IMR-90 (cell line): Measurements from ENCODE around the gene COPS7B. TPM values are rescaled to one million over a fixed set of nuclear protein-coding genes. Genes with fewer than 3 reads are reported as not detected.
A peak's percentile ranks its signal among the peaks of the same experiment; 100 is the strongest.

ENCODE experiments used
- ATAC-seq: fragments of 200-7000 bp; cut with Tn5 transposase; 2 replicates; pipeline ENCODE4 v1.9.1; 2020; ENCODE audit warnings: low read depth, mild to moderate bottlenecking, moderate library complexity
- Bru-seq: library from RNA; stranded (reverse); fragments of 400-500 nt; gene quantifications from one replicate; lab custom pipeline; 2021; lab: Mats Ljungman, UMichigan
- BruChase-seq, 2 experiments: library from RNA; stranded (reverse); fragments of 400-500 nt; gene quantifications; one replicate each; lab custom pipeline; 2021; lab: Mats Ljungman, UMichigan
- BruUV-seq: library from RNA; stranded (reverse); fragments of 400-500 nt; replicated peaks from 2 replicates; lab custom pipeline; 2021; lab: Mats Ljungman, UMichigan
- CTCF ChIA-PET: fragments of 300-600 bp; formaldehyde crosslinking; extraction: SDS; loops from one replicate; lab custom pipeline; 2021; ENCODE audit warnings: antibody characterized with exemption; lab: Yijun Ruan, JAX
- POLR2A ChIA-PET: fragments of 300-600 bp; sonication (Branson Sonifier 250); formaldehyde crosslinking; loops from one replicate; lab custom pipeline; 2022; ENCODE audit warnings: antibody characterized with exemption; ENCODE audit not compliant: unreplicated experiment; lab: Charles Lee
- DNase-seq: peaks from one replicate; pipeline ENCODE4 v3.0.0; 2013
- H2AFZ ChIP-seq: replicated peaks from 2 replicates; pipeline ENCODE3; 2013; ENCODE audit warnings: low read length, mild to moderate bottlenecking; ENCODE audit not compliant: poor library complexity
- H2AK5ac ChIP-seq: 2 replicates; pipeline ENCODE4 v1.6.1; 2013; ENCODE audit warnings: low read depth, low read length, inconsistent platforms
- H2AK9ac ChIP-seq: replicated peaks from 2 replicates; pipeline ENCODE3; 2013; ENCODE audit warnings: mild to moderate bottlenecking, low read depth, low read length, moderate library complexity; ENCODE audit not compliant: poor library complexity
- H2BK120ac ChIP-seq: 2 replicates; pipeline ENCODE4 v1.6.1; 2013; ENCODE audit warnings: low read depth, low read length, inconsistent platforms
- H2BK15ac ChIP-seq: 3 replicates; pipeline ENCODE4 v1.6.1; 2013; ENCODE audit warnings: low read depth, low read length, inconsistent platforms
- H2BK20ac ChIP-seq: 2 replicates; pipeline ENCODE4 v1.6.1; 2013; ENCODE audit warnings: low read depth, mild to moderate bottlenecking, inconsistent platforms, low read length, moderate library complexity
- H2BK5ac ChIP-seq: 2 replicates; pipeline ENCODE4 v1.6.1; 2013; ENCODE audit warnings: mild to moderate bottlenecking, low read depth, low read length, inconsistent platforms; ENCODE audit not compliant: poor library complexity, severe bottlenecking
- H3K14ac ChIP-seq: replicated peaks from 2 replicates; pipeline ENCODE4 v1.6.1; 2013; ENCODE audit warnings: low read depth, low read length, inconsistent platforms
- H3K18ac ChIP-seq: 2 replicates; pipeline ENCODE4 v1.6.1; 2013; ENCODE audit warnings: low read depth, low read length, control low read depth
- H3K23ac ChIP-seq: 2 replicates; pipeline ENCODE4 v1.6.1; 2013; ENCODE audit warnings: low read depth, low read length, inconsistent platforms
- H3K27ac ChIP-seq: 2 replicates; pipeline ENCODE4 v1.5.1; 2013; ENCODE audit warnings: mild to moderate bottlenecking, control low read depth, low read length; ENCODE audit not compliant: insufficient read depth
- H3K27me3 ChIP-seq: 2 replicates; pipeline ENCODE4 v1.6.1; 2013; ENCODE audit warnings: low read length; ENCODE audit not compliant: control insufficient read depth, insufficient read depth
- H3K36me3 ChIP-seq: 2 replicates; pipeline ENCODE4 v1.6.1; 2013; ENCODE audit warnings: low read length, mixed read lengths; ENCODE audit not compliant: control insufficient read depth, insufficient read depth
- H3K4ac ChIP-seq: 2 replicates; pipeline ENCODE4 v1.6.1; 2013; ENCODE audit warnings: low read depth, low read length, inconsistent platforms
- H3K4me1 ChIP-seq: 2 replicates; pipeline ENCODE4 v1.6.1; 2013; ENCODE audit warnings: low read length, mixed read lengths; ENCODE audit not compliant: control insufficient read depth, insufficient read depth
- H3K4me2 ChIP-seq: 2 replicates; pipeline ENCODE4 v1.6.1; 2013; ENCODE audit warnings: low read depth, mild to moderate bottlenecking, control low read depth, low read length, moderate library complexity
- H3K4me3 ChIP-seq: 2 replicates; pipeline ENCODE4 v1.5.1; 2013; ENCODE audit warnings: low read depth, mild to moderate bottlenecking, control low read depth, low read length, moderate library complexity; ENCODE audit not compliant: insufficient read depth
- H3K56ac ChIP-seq: 2 replicates; pipeline ENCODE4 v1.6.1; 2013; ENCODE audit warnings: low read length, inconsistent platforms; ENCODE audit not compliant: insufficient read depth; ENCODE audit errors: extremely low read depth
- H3K79me1 ChIP-seq, 2 experiments: 2 replicates each; pipeline ENCODE4 v1.6.1; 2013; ENCODE audit warnings: low read length in 2 of 2, inconsistent platforms in 1 of 2, low read depth in 1 of 2
- H3K9ac ChIP-seq: 2 replicates; pipeline ENCODE4 v1.6.1; 2013; ENCODE audit warnings: low read depth, low read length, control low read depth
- H3K9me1 ChIP-seq: 2 replicates; pipeline ENCODE4 v1.6.1; 2013; ENCODE audit warnings: low read length, inconsistent platforms; ENCODE audit not compliant: insufficient read depth
- H3K9me3 ChIP-seq: 2 replicates; pipeline ENCODE4 v1.6.1; 2013; ENCODE audit warnings: low read length; ENCODE audit not compliant: control insufficient read depth, insufficient read depth
- H4K20me1 ChIP-seq: 2 replicates; pipeline ENCODE4 v1.6.1; 2013; ENCODE audit warnings: low read length, inconsistent platforms; ENCODE audit not compliant: insufficient read depth
- H4K5ac ChIP-seq: 2 replicates; pipeline ENCODE4 v1.6.1; 2013; ENCODE audit warnings: mild to moderate bottlenecking, low read depth, low read length, control low read depth
- H4K8ac ChIP-seq, 2 experiments: 2 replicates each; pipeline ENCODE4 v1.6.1; 2013; ENCODE audit warnings: low read depth in 2 of 2, low read length in 2 of 2, control low read depth in 1 of 2, inconsistent platforms in 1 of 2
- H4K91ac ChIP-seq: 2 replicates; pipeline ENCODE4 v1.6.1; 2013; ENCODE audit warnings: low read depth, low read length, inconsistent platforms; ENCODE audit not compliant: insufficient read depth
- BHLHE40 ChIP-seq: fragments of 150-350 bp; IDR thresholded peaks from 2 replicates; pipeline ENCODE4 v1.6.1; 2016; ENCODE audit warnings: mild to moderate bottlenecking, low read depth, low read length
- CEBPB ChIP-seq: IDR thresholded peaks from 2 replicates; pipeline ENCODE4 v1.6.1; 2012; ENCODE audit warnings: low read depth, low read length, improper control_type of control experiment
- CHD1 ChIP-seq: IDR thresholded peaks from 2 replicates; pipeline ENCODE4 v1.6.1; 2012; ENCODE audit warnings: low read depth, low read length, improper control_type of control experiment
- FOS ChIP-seq: fragments of 150-350 bp; IDR thresholded peaks from 2 replicates; pipeline ENCODE4 v1.6.1; 2016; ENCODE audit warnings: low read depth, low read length
- MAFK ChIP-seq: IDR thresholded peaks from 2 replicates; pipeline ENCODE4 v1.6.1; 2012; ENCODE audit warnings: low read depth, low read length, improper control_type of control experiment
- MAZ ChIP-seq: IDR thresholded peaks from 2 replicates; pipeline ENCODE4 v1.6.1; 2012; ENCODE audit warnings: low read depth, mild to moderate bottlenecking, low read length, improper control_type of control experiment, moderate library complexity, borderline replicate concordance
- MXI1 ChIP-seq: IDR thresholded peaks from 2 replicates; pipeline ENCODE4 v1.6.1; 2012; ENCODE audit warnings: low read depth, mild to moderate bottlenecking, low read length, moderate library complexity, borderline replicate concordance
- NFE2L2 ChIP-seq: fragments of 150-350 bp; IDR thresholded peaks from 2 replicates; pipeline ENCODE4 v1.6.1; 2016; ENCODE audit warnings: low read depth, mild to moderate bottlenecking, low read length
- POLR2A ChIP-seq: IDR thresholded peaks from 2 replicates; pipeline ENCODE4 v1.6.1; 2012; ENCODE audit warnings: mild to moderate bottlenecking, low read depth, low read length
- RAD21 ChIP-seq: IDR thresholded peaks from 2 replicates; pipeline ENCODE4 v1.6.1; 2012; ENCODE audit warnings: low read length, improper control_type of control experiment
- RCOR1 ChIP-seq: IDR thresholded peaks from 2 replicates; pipeline ENCODE4 v1.6.1; 2012; ENCODE audit warnings: mild to moderate bottlenecking, low read length, improper control_type of control experiment; ENCODE audit not compliant: insufficient replicate concordance
- RFX5 ChIP-seq: IDR thresholded peaks from 2 replicates; pipeline ENCODE4 v1.8.0; 2012; ENCODE audit warnings: low read depth, mild to moderate bottlenecking, low read length, moderate library complexity
- SMC3 ChIP-seq: fragments of 150-350 bp; IDR thresholded peaks from 2 replicates; pipeline ENCODE4 v1.6.1; 2016; ENCODE audit warnings: low read depth, mild to moderate bottlenecking, antibody characterized with exemption, low read length, moderate library complexity
- WGBS, 2 experiments: methylation state at CpG; one replicate each; pipeline versions ENCODE4 v1.1.5 to v1.1.7; 2013; ENCODE audit warnings: missing lambda C conversion rate in 2 of 2; ENCODE audit not compliant: insufficient read length in 1 of 2; ENCODE audit errors: extremely low coverage in 2 of 2; 5-methylcytosine and 5-hydroxymethylcytosine counted together
- dilution Hi-C: fragments of 300-500 bp; cut with HindIII; formaldehyde crosslinking; loops from one replicate; pipeline ENCODE4 v1.14.3; 2018; ENCODE audit warnings: low sequenced_read_pairs; ENCODE audit not compliant: unreplicated experiment
- in situ Hi-C: fragments of 300-500 bp; cut with MboI; formaldehyde crosslinking; loops from 3 replicates; pipeline ENCODE4 v1.14.3; 2019; ENCODE audit warnings: low sequenced_read_pairs, inconsistent platforms, mixed read lengths
- intact Hi-C: fragments of 100-400 bp; cut with micrococcal nuclease; formaldehyde crosslinking; loops from 2 replicates; pipeline ENCODE4 v1.10.0; 2022
- long read RNA-seq: library from polyadenylated mRNA; unstranded; transcript quantifications from one replicate; pipeline ENCODE4 v2.0.0, GENCODE V29; 2021; ENCODE audit not compliant: unreplicated experiment
- polyA plus RNA-seq, 3 experiments: library from polyadenylated mRNA; depleted of rRNA; stranded (reverse); fragments of >200 nt; gene quantifications; 2 replicates each; pipeline ENCODE4 v1.2.3, GENCODE V29; 2012; ENCODE audit warnings: low replicate concordance in 1 of 3
- total RNA-seq: library from RNA; depleted of rRNA; stranded (reverse); fragments of >200 nt; gene quantifications from 2 replicates; pipeline ENCODE4 v1.2.3, GENCODE V29; 2012; rRNA removed
- TF ChIP-seq, protein P1 (sequence below): conservative IDR thresholded peaks from 2 replicates; pipeline ENCODE4 v1.5.1; 2012; ENCODE audit warnings: mild to moderate bottlenecking, low read depth, low read length, improper control_type of control experiment

The COPS7B gene
- 22.2 and 23.1 TPM in 2 replicates for total RNA-seq
- polyA plus RNA-seq (2012; rRNA removed): 52.8 and 54.1 TPM in 2 replicates
- 34.2 and 39.9 TPM in 2 replicates for polyA plus RNA-seq (2012; cell fraction: cytosol; rRNA removed)
- 148 and 204 TPM in 2 replicates for polyA plus RNA-seq (2012; cell fraction: nucleus; rRNA removed; ENCODE audit: low replicate concordance)
- percentile 77 among the genes with signal in this experiment for Bru-seq, nascent RNA
- percentile 87 among the genes with signal in this experiment for BruChase-seq, experiment 1, labeled RNA remaining after a 6-hour chase
- percentile 85 among the genes with signal in this experiment for BruChase-seq, experiment 2, labeled RNA remaining after a 2-hour chase
- long read RNA-seq, transcript COPS7B-201 (7 exons, 2,544 nt): major isoform, 23 of 38 reads
- long read RNA-seq, partial matches to known transcripts: 1 of 38 reads
- long read RNA-seq, other reads (novel, unspliced or antisense): 10 of 38 reads

DNA sequence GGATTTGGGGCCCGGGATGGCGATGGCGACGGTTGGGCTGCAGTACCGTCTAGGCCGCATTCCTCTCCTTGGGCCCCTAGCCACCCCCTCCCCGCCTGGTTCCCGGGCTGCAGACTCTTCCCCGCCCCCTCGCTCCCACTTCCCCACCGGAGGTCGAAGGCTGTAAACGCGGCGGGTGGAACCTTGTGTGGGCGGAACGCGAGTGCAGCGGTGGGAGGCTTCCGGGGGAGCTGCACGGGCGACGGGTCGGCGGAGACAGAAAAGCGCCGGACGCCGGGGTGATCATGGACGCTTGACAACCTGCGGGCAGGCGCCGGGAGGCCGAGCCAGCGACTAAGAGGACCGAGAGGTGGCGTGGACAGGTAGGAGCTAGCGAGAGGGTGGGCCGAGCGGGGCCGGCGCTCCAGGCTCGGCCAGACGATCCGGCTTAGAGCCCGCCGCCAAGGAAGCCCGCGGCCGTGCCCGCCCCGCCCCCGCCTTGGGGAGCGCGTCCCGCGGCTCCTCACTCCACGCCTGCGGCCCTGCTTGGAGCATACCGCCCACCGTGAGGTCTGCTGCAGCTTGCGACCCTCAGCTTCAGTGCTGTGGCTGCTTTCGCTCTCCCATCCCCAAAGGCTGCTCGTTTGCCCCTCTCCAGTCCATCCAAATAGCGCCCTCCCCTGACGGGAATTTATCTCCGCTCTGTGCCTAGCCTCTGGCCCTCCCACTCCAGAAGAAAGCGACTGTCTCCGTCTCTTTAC is at the start of gene COPS7B:
Gene COPS7B (plus strand): TSS at position 269 of the 740 bp plus-strand sequence. CDS start 2,126 bp downstream, outside the sequence.
- Histone ChIP-seq H2BK15ac (peak within 1 kb of the TSS; percentile 48; the same call in 1 of the 3 replicates), H3K14ac (no peak within 1 kb of the TSS; the same call in 1 of the 2 replicates), H3K56ac (peak within 1 kb of the TSS; percentile 0; the same call in 1 of the 2 replicates), H3K9me1 (no peaks in the 10 kb centered on the region), H2AK9ac (peak within 1 kb of the TSS; percentile 75), H4K20me1 (peaks cover 9% of the 10 kb centered on the region; the same call in 1 of the 2 replicates), H3K9me3 (no peaks in the 10 kb centered on the region), H3K79me1 (peaks cover 27 to 58% of the 10 kb centered on the region in 2 experiments), H2AFZ (peak within 1 kb of the TSS; percentile 97), H3K27me3 (no peaks in the 10 kb centered on the region), H4K8ac (peak within 1 kb of the TSS; percentile 98 to 100), H3K4me3 (peak within 1 kb of the TSS; percentile 88), H2AK5ac (0 out of 2 replicates have a peak within 1 kb of the TSS, but pooled peaks have one; percentile 22), H3K36me3 (peaks cover 8% of the 10 kb centered on the region), H2BK120ac (no peak within 1 kb of the TSS), H3K23ac (peak within 1 kb of the TSS; percentile 80; the same call in 1 of the 2 replicates), H3K4me1 (peaks cover 6% of the 10 kb centered on the region), H3K9ac (peak within 1 kb of the TSS; percentile 83), H3K27ac (peak within 1 kb of the TSS; percentile 80), H3K4me2 (peak within 1 kb of the TSS; percentile 99), H3K18ac (peak within 1 kb of the TSS; percentile 63), H4K91ac (peak within 1 kb of the TSS; percentile 69), H2BK5ac (peak within 1 kb of the TSS; percentile 51), H4K5ac (peak within 1 kb of the TSS; percentile 100), H3K4ac (peak within 1 kb of the TSS; percentile 53), H2BK20ac (no peak within 1 kb of the TSS)
- dilution Hi-C loops (no loop called here), intact Hi-C loops (loop anchor here (1.0 to 10.0 kb wide), 3 partner anchors 76 to 172 kb away; no protein-coding TSS in a partner anchor), in situ Hi-C loops (no loop called here)
- ATAC-seq: peak; percentile 86
- WGBS, 2 experiments: 1% methylated on average over 22 of the region's 69 CpGs; no CpG with 5 or more reads in 1 of the 2 experiments
- CTCF ChIA-PET: interaction anchor here (0.7 kb wide), 1 partner anchor 71 kb away, joined by 3 read pairs; no protein-coding TSS in a partner anchor
- POLR2A ChIA-PET: no interaction called here
- no TSS peak for BruUV-seq
- peak; percentile 72 for DNase-seq
- peak; percentile 80 for TF ChIP-seq MAZ
- no peak for TF ChIP-seq MAFK
- no peak for TF ChIP-seq CEBPB
- TF ChIP-seq RAD21: peak; percentile 34
- no peak for TF ChIP-seq RFX5
- TF ChIP-seq, protein P1, sequence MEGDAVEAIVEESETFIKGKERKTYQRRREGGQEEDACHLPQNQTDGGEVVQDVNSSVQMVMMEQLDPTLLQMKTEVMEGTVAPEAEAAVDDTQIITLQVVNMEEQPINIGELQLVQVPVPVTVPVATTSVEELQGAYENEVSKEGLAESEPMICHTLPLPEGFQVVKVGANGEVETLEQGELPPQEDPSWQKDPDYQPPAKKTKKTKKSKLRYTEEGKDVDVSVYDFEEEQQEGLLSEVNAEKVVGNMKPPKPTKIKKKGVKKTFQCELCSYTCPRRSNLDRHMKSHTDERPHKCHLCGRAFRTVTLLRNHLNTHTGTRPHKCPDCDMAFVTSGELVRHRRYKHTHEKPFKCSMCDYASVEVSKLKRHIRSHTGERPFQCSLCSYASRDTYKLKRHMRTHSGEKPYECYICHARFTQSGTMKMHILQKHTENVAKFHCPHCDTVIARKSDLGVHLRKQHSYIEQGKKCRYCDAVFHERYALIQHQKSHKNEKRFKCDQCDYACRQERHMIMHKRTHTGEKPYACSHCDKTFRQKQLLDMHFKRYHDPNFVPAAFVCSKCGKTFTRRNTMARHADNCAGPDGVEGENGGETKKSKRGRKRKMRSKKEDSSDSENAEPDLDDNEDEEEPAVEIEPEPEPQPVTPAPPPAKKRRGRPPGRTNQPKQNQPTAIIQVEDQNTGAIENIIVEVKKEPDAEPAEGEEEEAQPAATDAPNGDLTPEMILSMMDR: peak; percentile 54
- 0 out of 2 replicates have a peak, but pooled peaks have one; percentile 23 for TF ChIP-seq FOS
- peak; percentile 97 for TF ChIP-seq BHLHE40
- TF ChIP-seq MXI1: peak; percentile 87
- TF ChIP-seq POLR2A: no peak
- TF ChIP-seq RCOR1: no peak
- peak; percentile 25 for TF ChIP-seq SMC3
- no peak for TF ChIP-seq NFE2L2
- TF ChIP-seq CHD1: no peak
